ENCODE measurements around the gene PTPN5. TPM values are rescaled to one million over a fixed set of nuclear protein-coding genes. Genes with fewer than 3 reads are reported as not detected.

PTPN5 gene
- total RNA-seq, 1 experiment from 2014 or later = 1.4 TPM

DNA sequence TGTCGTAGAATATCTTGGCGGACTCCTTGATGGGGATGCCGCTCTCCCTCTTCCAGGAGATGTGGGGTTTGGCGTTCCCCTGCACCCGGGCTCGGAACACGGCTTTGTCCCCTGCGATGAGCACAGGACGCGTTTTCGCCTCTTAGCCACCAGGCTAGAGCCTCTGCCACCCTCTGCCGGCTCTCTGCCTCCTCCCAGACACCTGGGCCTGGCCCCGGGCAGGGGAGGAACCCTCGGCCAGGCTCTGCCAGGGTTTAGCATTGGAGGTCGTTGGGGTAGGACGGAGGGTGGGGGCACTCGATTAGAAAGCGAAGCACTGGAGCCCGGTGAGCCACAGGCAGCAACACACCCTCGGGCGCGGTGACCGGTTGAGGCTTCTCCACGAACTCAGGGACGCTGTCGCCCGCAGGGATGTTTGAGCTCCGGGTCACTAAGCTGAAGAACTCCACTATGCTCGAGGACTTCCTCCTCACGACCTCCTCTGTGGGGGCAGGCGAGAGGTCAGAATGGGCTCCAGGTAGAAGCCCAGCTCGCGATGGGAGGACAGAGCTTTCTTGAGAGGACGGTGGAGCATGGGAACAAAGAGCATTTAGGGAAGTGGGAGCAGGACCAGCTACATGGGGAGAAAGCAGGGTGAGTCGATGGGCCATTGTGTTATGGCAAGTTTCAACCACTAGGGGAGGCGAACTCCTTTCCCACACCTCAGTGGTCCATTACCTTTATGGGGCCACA is 69.9 kb downstream of the PTPN5 start:
- Histone ChIP-seq H3K27me3 (ENCODE audit: insufficient read depth, low read length) (no peaks in the 10 kb centered on the region), H3K79me2 (ENCODE audit: insufficient read depth, low read length) (no peaks in the 10 kb centered on the region), H2BK20ac (ENCODE audit: low read depth, low read length, poor library complexity, severe bottlenecking) (no peak overlapping the region), H4K5ac (ENCODE audit: insufficient read length, low read depth, low read length) (no peak overlapping the region), H3K4me1 (ENCODE audit: insufficient read depth, low read length) (peaks cover 3% of the 10 kb centered on the region; the same call in 1 of the 2 replicates), H2BK5ac (ENCODE audit: insufficient read length, low read length) (no peak overlapping the region), H4K91ac (ENCODE audit: insufficient read length, low read depth, low read length) (no peak overlapping the region), H2BK15ac (ENCODE audit: low read depth, low read length) (no peak overlapping the region), H3K27ac (ENCODE audit: insufficient read length, low read depth, low read length) (no peak overlapping the region), H3K23ac (ENCODE audit: insufficient read length, low read depth, low read length) (no peak overlapping the region), H3K56ac (ENCODE audit: insufficient read length, low read depth, low read length) (no peak overlapping the region), H2AFZ (ENCODE audit: low read length) (peak overlapping the region; percentile 93), H3K4ac (ENCODE audit: low read depth, low read length) (no peak overlapping the region), H3K4me2 (ENCODE audit: insufficient read depth, insufficient read length, low read length) (peak overlapping the region; percentile 79), H3K18ac (ENCODE audit: insufficient read length, low read depth, low read length) (no peak overlapping the region), H3T11ph (ENCODE audit: low read length) (no peak overlapping the region), H3K23me2 (ENCODE audit: insufficient read length, low read depth, low read length, poor library complexity, severe bottlenecking) (peaks cover 9% of the 10 kb centered on the region), H4K8ac (replicated peaks; ENCODE audit: insufficient read length, low read depth, low read length) (no peak overlapping the region), H2AK5ac (ENCODE audit: insufficient read length, low read length) (no peak overlapping the region), H3K9ac (ENCODE audit: extremely low read depth, insufficient read length, low read length) (peak overlapping the region; percentile 56), H2BK12ac (ENCODE audit: insufficient read length, low read depth, low read length) (no peak overlapping the region), H3K79me1 (ENCODE audit: insufficient read depth, low read depth, low read length, poor library complexity, severe bottlenecking) (no peaks in the 10 kb centered on the region), H3K14ac (ENCODE audit: insufficient read depth, low read length) (peak overlapping the region; percentile 59), H2BK120ac (ENCODE audit: low read depth, low read length, poor library complexity, severe bottlenecking) (no peak overlapping the region), H3K9me3 (ENCODE audit: control insufficient read depth, low read depth, low read length) (no peaks in the 10 kb centered on the region), H4K20me1 (ENCODE audit: control insufficient read depth, insufficient read depth, insufficient read length) (no peaks in the 10 kb centered on the region)
- Mint-ChIP-seq H3K36me3 (ENCODE audit: insufficient read depth in 1 of 3, low read depth in 3 of 3) (no peaks in the 10 kb centered on the region), H3K4me3 (peak overlapping the region; percentile 75 to 91), H3K27me3 (ENCODE audit: low read depth) (peaks cover 35% of the 10 kb centered on the region), H3K9me3 (no peaks in the 10 kb centered on the region), H3K4me1 (peaks cover 18 to 28% of the 10 kb centered on the region in 2 experiments), H3K27ac (peak overlapping the region in 1 of 3 experiments; percentile 85; a peak in 2 of 7 replicates)
- TF ChIP-seq, protein P1, sequence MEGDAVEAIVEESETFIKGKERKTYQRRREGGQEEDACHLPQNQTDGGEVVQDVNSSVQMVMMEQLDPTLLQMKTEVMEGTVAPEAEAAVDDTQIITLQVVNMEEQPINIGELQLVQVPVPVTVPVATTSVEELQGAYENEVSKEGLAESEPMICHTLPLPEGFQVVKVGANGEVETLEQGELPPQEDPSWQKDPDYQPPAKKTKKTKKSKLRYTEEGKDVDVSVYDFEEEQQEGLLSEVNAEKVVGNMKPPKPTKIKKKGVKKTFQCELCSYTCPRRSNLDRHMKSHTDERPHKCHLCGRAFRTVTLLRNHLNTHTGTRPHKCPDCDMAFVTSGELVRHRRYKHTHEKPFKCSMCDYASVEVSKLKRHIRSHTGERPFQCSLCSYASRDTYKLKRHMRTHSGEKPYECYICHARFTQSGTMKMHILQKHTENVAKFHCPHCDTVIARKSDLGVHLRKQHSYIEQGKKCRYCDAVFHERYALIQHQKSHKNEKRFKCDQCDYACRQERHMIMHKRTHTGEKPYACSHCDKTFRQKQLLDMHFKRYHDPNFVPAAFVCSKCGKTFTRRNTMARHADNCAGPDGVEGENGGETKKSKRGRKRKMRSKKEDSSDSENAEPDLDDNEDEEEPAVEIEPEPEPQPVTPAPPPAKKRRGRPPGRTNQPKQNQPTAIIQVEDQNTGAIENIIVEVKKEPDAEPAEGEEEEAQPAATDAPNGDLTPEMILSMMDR (conservative IDR thresholded peaks at IDR 0.05) = peak; percentile 86
- DNase-seq = peak; percentile 80
- WGBS (ENCODE audit: extremely low coverage, insufficient read length, low lambda C conversion rate) = no CpG with 5 or more reads among the region's 36 CpGs

Measured in H9 (cell line).